HG02571 (cell line): ENCODE data around the gene LAMA4.

Experiments used
- ATAC-seq: cut with Tn5 transposase; IDR thresholded peaks from one replicate; pipeline ENCODE4 v1.9.1; 2021; ENCODE audit warnings: mild to moderate bottlenecking, moderate library complexity; ENCODE audit not compliant: unreplicated experiment

LAMA4 gene

GRCh38 chr6:112274774-112275173, 20.4 kb upstream of the LAMA4 start:
- ATAC-seq: no peak

- no peak for ATAC-seq
These were observed 18.4 kb upstream of the LAMA4 start for GRCh38 chr6:112272799-112273198.

- no peak for ATAC-seq
These were observed 16.4 kb upstream of the LAMA4 start for GRCh38 chr6:112270756-112271155.

GRCh38 chr6:112269979-112270566, 15.7 kb upstream of the LAMA4 start:
- ATAC-seq: no peak

- no peak for ATAC-seq
These were observed 14.7 kb upstream of the LAMA4 start for GRCh38 chr6:112269114-112269513.

- ATAC-seq: no peak
These were observed 14.3 kb upstream of the LAMA4 start for GRCh38 chr6:112268654-112269053.

- no peak for ATAC-seq
These were observed 13.7 kb upstream of the LAMA4 start for GRCh38 chr6:112268019-112268418.

- ATAC-seq: no peak
These were observed 12.0 kb upstream of the LAMA4 start for GRCh38 chr6:112266331-112266730.

GRCh38 chr6:112259337-112259675, 4.9 kb upstream of the LAMA4 start:
- ATAC-seq: no peak

- ATAC-seq: no peak
These were observed 4.4 kb upstream of the LAMA4 start for GRCh38 chr6:112258642-112259336.

- ATAC-seq: no peak
These were observed 3.0 kb upstream of the LAMA4 start for GRCh38 chr6:112257178-112257855.

GRCh38 chr6:112254921-112255320, 554 bp upstream of the LAMA4 start:
- no peak for ATAC-seq

GRCh38 chr6:112253498-112253840, 898 bp downstream of the LAMA4 start:
- ATAC-seq: no peak

GRCh38 chr6:112252571-112253497, 1.5 kb downstream of the LAMA4 start:
- no peak for ATAC-seq

GRCh38 chr6:112251171-112251875, 3.0 kb downstream of the LAMA4 start:
- no peak for ATAC-seq

GRCh38 chr6:112249489-112249888, 4.9 kb downstream of the LAMA4 start:
- ATAC-seq: no peak

GRCh38 chr6:112247275-112247674, 7.1 kb downstream of the LAMA4 start:
- ATAC-seq: no peak

GRCh38 chr6:112245511-112246203, 8.7 kb downstream of the LAMA4 start:
- no peak for ATAC-seq

GRCh38 chr6:112243861-112244827, 10.2 kb downstream of the LAMA4 start:
- no peak for ATAC-seq
